ENCODE measurements around the gene NT5C. TPM values are rescaled to one million over a fixed set of nuclear protein-coding genes. Genes with fewer than 3 reads are reported as not detected.
A peak's percentile ranks its signal among the peaks of the same experiment; 100 is the strongest.

The NT5C gene
- total RNA-seq, 2 experiments from 2014 or later, result 71.2 to 74.8 TPM

DNA sequence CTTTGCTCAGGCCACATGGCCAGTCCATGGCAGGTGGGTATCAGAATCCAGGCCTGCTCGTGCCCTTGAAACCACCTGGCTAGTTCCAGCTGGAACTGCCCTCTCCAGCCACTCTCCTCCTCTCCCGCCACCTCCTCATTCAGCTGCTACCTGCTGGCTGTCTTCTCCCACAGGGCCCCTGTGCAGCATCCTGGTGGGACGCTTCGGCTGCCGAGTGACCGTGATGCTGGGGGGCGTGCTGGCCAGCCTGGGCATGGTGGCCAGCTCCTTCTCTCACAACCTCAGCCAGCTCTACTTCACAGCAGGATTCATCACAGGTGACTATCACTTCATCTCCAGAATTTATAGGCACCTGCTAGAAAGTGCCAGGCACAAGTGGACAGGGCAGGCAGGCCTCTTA lies 33.7 kb downstream of the NT5C start:
- Mint-ChIP-seq H3K9me3 (no peaks in the 10 kb centered on the region), H3K4me1 (peaks cover 3% of the 10 kb centered on the region), H3K27me3 (no peaks in the 10 kb centered on the region), H3K27ac (no peak overlapping the region), H3K36me3 (no peaks in the 10 kb centered on the region), H3K4me3 (no peak overlapping the region)
- no peak for DNase-seq

DNA sequence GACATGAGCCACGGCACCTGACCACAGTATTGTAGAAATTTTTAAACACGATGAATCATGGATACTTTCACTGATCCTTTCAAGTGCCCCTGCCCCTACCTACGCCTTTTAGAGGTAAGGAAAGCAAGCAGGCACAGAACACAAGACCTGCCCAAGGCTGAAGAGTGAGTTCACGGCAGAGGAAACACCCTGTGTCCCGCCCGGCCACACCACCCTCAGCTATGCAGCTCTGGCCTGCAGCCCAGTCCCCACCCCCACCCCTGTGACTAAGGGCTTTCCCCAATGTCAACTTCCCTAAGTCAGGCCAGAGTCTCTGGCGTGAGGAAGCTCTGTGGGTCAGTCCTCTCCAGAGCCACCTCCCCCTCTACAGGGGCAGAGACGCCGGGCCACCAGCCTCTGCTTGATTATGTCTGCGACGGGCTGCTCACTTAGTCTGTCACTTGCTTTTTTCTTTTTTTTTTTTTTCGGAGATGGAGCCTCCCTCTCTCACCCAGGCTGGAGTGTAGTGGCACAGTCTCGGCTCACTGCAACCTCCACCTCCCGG lies 35.4 kb downstream of the NT5C start:
- Mint-ChIP-seq H3K27me3 (no peaks in the 10 kb centered on the region), H3K9me3 (no peaks in the 10 kb centered on the region), H3K27ac (no peak overlapping the region), H3K4me3 (no peak overlapping the region), H3K36me3 (no peaks in the 10 kb centered on the region), H3K4me1 (no peaks in the 10 kb centered on the region)
- no peak for DNase-seq

DNA sequence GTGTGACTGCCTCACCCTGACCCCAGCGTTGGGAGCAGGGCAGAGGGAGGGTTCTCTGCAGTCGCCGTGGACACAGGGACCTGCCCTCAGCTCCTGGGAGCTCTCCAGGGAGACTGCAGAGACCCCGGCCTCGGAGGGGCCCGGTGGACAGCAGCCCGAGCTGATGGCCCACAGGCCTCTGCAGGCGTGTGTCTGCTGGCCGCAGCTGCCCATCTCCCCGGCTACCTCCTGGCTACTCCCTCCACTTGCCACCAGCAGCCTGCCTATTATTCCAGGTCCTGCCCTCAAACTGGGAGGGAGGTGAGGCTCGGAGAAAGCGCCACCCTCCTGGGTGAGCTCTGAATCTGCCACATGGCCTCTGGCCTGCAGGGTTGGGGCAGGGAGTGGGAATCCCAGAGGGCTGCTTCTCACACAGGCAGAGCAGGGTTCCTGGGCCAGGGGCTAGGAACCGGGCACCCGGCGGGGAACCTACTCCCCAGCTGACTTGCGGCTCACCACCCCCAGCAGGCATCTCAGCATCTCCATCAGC lies 36.6 kb downstream of the NT5C start:
- Mint-ChIP-seq H3K4me1 (no peaks in the 10 kb centered on the region), H3K27ac (no peak overlapping the region), H3K27me3 (no peaks in the 10 kb centered on the region), H3K36me3 (no peaks in the 10 kb centered on the region), H3K4me3 (no peak overlapping the region), H3K9me3 (no peaks in the 10 kb centered on the region)
- no peak for DNase-seq

DNA sequence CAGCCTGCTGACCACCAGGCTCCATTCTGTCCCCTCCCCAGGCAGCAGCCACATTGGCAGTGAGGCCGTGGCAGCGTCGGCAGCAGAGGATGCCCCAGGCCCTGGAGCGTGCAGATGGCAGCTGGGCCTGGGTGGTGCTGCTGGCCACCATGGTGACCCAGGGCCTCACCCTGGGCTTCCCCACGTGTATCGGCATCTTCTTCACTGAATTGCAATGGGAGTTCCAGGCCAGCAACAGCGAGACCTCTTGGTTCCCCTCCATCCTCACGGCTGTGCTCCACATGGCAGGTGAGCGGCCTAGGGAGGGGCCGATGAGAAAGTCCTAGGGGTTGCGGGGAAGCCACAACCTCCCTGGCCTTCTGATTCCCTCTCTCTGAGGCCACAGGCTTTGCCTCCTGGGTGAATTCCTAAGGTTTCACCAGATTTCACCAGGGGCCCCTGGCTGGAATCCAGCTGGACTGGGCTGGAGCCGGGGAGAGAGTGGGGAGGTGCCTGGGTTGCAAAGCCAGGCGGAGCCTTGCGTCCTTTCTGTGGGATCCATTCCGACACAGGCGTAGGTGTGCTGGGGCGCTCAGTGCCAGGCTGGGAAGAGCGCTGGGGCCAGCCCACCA lies 37.9 kb downstream of the NT5C start:
- no peak overlapping the region for H3K27ac Mint-ChIP-seq
- H3K27me3 Mint-ChIP-seq, result no peaks in the 10 kb centered on the region
- no peaks in the 10 kb centered on the region for H3K36me3 Mint-ChIP-seq
- DNase-seq, result no peak
- H3K9me3 Mint-ChIP-seq, result no peaks in the 10 kb centered on the region
- no peak overlapping the region for H3K4me3 Mint-ChIP-seq
- peaks cover 11% of the 10 kb centered on the region for H3K4me1 Mint-ChIP-seq

DNA sequence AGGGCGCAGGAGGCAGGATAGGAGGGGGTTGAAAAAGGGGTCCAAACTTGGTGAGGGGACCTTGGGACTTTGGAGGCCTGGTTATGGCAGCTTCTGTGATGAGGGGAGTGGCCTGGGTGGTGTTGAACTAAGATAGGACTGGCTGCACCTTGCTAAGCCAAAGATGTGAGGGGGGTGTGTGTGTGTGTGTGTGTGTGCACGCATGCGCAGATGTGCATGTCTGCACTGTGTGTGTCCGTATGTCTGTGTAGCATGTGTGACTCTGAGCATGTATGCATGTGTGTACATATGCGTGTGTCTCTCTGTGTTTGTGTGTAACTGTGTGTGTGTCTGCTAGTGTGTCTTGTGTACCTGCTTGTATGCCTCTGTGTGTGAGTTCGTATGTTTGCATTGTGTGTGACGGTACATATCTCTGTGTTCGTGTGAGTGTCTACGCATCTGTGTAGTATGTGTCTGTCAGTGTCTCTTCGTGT lies 39.7 kb downstream of the NT5C start:
- Mint-ChIP-seq H3K36me3 (no peaks in the 10 kb centered on the region), H3K4me3 (no peak overlapping the region), H3K4me1 (peaks cover 19% of the 10 kb centered on the region), H3K27ac (no peak overlapping the region), H3K27me3 (no peaks in the 10 kb centered on the region), H3K9me3 (no peaks in the 10 kb centered on the region)
- no peak for DNase-seq

DNA sequence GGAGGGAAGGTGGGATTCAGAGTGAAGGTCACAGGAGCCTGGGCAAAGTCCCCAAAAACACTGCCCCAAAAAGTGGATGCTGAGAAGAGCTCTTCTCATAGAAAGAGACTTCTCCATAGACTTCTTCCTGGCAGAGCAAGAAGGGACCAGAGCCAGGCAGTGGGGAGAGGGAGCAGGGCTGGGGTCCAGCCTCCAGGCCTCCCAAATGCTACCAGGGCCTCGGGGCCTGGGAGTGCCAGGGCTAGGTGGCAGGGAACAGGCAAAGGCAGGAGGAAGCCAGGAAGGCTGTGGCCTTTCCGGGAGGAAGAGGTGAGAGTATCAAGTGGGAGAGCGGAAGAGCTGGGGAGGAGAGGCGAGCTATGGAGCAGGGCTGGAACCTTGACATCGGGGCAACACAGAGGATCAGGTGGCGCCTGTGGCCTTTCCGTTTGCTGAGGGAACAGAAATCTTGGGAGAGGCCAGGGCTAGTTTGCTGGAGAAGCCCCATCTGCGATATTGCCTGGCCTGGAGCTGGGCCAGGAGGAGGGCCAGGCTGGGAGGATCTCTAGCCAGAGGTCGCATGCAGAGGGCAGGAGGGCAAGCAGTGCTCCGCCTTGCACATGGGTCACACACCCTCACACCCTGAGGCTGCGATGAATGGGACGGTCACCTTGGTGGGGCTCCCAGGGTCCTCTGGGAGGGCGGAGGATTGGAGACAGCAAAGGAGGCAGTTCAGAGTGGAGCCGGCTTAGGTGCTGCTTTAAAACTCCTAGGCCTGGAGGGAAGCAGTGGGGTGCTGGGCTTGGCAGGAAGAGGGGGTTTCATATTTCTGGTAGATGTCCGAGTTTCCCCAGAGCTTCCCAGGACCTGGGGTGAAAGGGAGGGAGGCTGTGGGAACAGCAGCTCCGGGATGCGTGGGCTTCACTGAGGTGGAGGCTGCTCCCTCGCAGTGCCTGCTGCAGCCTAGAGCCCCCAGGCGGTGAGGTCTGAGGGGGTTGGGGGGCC lies 40.4 kb downstream of the NT5C start:
- Mint-ChIP-seq H3K4me3 (no peak overlapping the region), H3K27me3 (no peaks in the 10 kb centered on the region), H3K4me1 (peaks cover 24% of the 10 kb centered on the region), H3K36me3 (no peaks in the 10 kb centered on the region), H3K27ac (no peak overlapping the region), H3K9me3 (no peaks in the 10 kb centered on the region)
- no peak for DNase-seq

DNA sequence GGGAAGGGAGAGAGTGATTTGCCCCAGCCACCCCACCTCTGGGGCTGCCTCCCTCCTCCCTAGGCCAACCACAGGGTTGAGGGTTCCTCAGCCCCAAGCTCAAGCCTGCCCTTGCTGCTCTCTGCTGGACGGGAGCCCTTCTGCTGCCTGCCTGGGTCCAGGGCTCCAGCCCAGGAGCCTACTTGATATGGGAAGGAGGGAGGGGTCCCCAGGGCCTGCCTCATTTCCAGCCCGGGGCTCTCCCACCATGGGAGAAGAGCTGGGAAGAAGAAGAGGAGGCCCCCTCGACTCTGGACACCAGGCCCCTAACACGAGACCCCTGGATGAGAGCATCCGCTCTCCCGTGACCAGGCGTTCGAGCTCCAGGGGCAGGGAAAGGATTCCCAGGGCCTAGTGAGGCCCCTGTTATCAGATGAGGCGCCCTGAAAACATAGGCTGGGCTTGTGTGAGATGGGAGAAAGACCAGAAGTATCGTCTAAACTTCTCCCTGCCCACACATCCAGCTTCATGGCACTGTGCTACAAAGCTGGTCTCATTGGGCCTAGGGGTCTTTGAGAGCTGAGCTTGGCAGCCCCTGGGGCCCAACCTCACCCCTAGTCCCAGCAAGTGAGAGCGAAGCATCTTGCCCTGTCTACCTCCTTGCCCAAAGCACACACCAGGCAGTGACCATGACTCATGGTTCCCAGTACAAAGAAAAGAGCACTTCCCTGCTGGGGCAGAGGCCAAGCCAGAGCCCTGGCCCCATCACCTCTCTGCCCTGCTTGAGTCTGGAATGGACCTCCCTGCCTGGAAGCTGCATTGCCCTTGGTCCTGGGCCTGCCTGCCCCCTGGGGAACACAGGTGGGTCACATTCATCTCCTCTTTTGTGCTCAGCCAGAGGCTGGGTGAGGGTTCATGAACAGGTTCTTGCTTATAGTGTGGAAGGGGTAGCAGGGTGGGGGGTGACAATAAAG lies 42.8 kb downstream of the NT5C start:
- Mint-ChIP-seq H3K27me3 (no peaks in the 10 kb centered on the region), H3K9me3 (no peaks in the 10 kb centered on the region), H3K4me1 (peaks cover 30% of the 10 kb centered on the region), H3K36me3 (no peaks in the 10 kb centered on the region), H3K4me3 (peak overlapping the region; percentile 69), H3K27ac (no peak overlapping the region)
- DNase-seq, result peak; percentile 20

DNA sequence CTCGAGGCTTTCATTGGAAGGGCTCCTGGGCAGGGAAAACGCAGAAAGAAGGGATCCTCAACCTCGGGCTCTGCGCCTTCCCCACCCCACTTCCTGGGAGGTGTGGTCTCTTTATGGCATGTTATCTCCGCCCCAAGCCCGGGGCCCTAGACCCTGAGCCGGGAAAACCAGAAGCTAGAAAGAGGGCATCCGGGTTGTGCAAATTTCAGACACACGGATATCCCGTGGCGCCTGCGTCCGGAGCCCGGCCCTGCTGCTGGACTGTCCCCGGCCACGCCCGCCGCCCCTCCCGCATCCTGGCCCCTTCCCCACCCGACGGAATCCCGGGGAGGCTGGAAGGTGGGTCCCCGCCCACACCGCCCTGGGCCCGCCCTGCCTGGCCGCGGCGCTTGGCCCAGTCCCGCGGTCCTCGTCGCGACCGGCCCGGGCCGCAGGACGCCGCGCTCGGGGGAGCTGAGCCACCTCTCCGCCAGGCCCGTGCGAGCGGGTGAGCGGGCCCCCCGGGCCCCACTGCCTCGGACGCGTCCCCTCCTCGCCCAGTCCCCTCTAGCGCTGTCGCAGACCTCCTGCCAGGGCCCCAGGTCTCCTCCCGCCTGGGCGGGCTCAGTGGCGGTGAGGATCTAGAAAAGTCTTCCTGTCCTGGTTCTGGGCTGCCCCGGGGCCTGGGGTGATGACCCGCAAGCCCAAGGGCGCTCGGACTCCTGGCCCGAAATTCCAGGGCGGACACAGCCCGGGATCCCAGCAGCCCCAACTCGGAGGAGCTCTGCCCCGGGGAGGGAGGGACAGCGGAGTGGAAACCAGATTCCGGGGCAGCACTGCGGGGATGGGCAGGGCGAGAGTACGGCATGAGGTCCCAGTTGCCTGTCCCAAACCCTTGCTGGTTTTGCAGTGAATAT lies 43.7 kb downstream of the NT5C start, which contains the start of gene SLC16A5:
Gene SLC16A5, plus strand, starts transcription at position 397 of the 896 bp plus-strand sequence. CDS start 5,683 bp downstream, outside the sequence.
- Mint-ChIP-seq H3K27ac (peak within 1 kb of the TSS; percentile 47), H3K36me3 (no peaks in the 10 kb centered on the region), H3K27me3 (no peaks in the 10 kb centered on the region), H3K9me3 (no peaks in the 10 kb centered on the region), H3K4me3 (peak within 1 kb of the TSS; percentile 70), H3K4me1 (peaks cover 32% of the 10 kb centered on the region)
- DNase-seq, result peak; percentile 42

DNA sequence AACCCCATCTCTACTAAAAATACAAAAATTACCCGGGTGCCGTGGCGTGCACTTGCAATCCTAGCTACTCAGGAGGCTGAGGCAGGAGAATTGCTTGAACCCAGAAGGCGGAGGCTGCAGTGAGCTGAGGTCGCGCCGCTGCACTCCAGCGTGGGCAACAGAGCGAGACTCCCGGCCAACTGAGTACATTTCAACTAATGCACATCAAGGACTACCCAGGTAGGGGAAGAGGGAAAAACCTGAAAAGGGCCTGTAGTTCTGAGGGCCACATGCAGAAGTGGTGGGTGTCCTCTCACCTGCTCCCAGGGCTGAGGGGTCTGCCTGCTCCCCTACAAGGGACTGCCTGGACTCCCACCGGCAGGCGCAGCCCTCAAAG lies 44.4 kb downstream of the NT5C start:
- DNase-seq, result no peak
- Mint-ChIP-seq H3K4me1 (peaks cover 32% of the 10 kb centered on the region), H3K4me3 (peak overlapping the region; percentile 70), H3K27ac (no peak overlapping the region), H3K9me3 (no peaks in the 10 kb centered on the region), H3K27me3 (no peaks in the 10 kb centered on the region), H3K36me3 (no peaks in the 10 kb centered on the region)

DNA sequence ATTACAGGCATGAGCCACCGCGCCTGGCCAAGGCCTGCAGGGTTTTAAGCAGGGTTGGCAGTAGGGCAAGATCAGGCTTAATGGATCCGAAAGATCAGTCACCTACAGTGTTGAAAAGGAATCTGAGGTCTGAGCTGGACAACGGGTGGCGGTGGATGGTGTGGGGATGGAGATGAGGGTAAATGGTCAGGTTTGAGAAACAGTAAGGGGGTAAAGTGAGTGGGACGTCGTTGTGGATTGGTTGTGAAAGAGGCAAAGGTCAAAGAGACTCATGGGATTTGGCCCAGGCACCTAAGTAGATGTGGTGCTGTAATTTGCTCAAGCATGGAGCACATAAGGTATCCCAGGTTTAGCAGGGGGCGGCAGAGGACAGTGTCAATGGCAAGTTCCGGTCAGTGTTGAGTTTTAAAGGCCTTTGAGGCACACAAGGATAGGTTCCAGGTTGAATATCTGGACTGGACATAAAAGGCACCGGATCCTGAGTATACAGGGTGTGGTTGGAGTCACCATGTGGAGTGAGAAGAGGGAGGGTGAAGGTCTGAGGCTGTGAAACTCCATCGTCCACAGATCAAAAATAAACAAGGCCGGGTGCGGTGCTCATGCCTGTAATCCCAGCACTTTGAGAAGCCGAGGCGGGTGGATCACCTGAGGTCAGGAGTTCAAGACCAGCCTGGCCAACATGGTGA lies 44.9 kb downstream of the NT5C start:
- Mint-ChIP-seq H3K4me1 (peaks cover 32% of the 10 kb centered on the region), H3K4me3 (peak overlapping the region; percentile 19)

DNA sequence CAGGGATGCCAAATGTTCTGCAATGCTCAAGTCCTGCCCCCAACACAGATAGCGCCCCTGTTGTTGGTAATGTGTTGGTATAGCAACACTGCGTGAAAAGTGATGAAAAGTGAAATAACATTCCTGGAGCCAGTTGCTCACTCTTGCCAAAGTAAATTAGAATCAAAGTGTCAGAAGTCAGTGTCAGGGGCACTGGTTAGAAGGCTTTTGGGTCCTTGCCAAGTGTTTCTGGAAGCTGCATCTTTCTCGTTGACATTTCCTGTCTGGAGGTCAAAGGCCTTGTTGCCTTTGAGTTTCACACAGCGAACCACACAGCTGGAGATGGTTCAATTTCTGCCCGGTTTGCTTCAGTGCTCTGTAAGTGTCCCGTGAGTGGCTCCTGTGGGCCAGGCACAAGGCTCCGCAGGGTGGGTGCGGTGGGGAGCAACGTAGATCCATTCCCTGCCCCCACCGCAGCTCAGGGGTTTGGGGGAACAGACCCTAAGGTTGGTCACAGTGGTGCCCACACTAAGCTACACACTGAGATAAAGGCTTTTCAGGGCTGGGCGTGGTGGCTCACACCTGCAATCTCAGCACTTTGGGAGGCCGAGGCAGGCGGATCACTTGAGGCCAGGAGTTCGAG lies 47.4 kb downstream of the NT5C start:
- Mint-ChIP-seq H3K9me3 (no peaks in the 10 kb centered on the region), H3K27ac (peak overlapping the region; percentile 48), H3K4me3 (no peak overlapping the region), H3K4me1 (peaks cover 31% of the 10 kb centered on the region), H3K36me3 (no peaks in the 10 kb centered on the region), H3K27me3 (no peaks in the 10 kb centered on the region)
- peak; percentile 18 for DNase-seq

More for the DNA sequence above, 44.9 kb downstream of the NT5C start:
- Mint-ChIP-seq H3K27me3 (no peaks in the 10 kb centered on the region), H3K27ac (no peak overlapping the region), H3K36me3 (no peaks in the 10 kb centered on the region), H3K9me3 (no peaks in the 10 kb centered on the region)
- no peak for DNase-seq

DNA sequence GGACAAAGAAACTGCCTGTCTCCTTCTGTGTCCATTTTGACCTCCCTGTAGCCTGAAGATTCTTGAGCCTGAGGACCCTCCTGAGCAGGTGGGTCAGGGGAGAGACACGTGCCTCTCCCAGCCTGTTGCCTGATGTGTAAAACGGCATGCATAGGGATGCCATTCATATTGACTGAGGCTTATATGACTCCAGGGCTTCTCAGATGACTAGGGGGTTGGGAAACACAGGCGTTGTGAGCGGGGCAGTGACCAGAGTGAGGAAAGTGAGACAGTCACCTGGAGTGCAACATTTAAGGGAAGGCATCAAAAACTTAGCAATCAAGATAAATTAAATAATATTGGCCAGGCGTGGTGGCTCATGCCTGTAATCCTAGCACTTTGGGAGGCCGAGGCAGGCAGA lies 48.9 kb downstream of the NT5C start:
- Mint-ChIP-seq H3K9me3 (no peaks in the 10 kb centered on the region), H3K36me3 (no peaks in the 10 kb centered on the region), H3K4me3 (no peak overlapping the region), H3K27ac (no peak overlapping the region), H3K27me3 (no peaks in the 10 kb centered on the region), H3K4me1 (peaks cover 35% of the 10 kb centered on the region)
- no peak for DNase-seq
